NCI-H460 (cell line): ENCODE measurements around the gene CXorf66. TPM values are rescaled to one million over a fixed set of nuclear protein-coding genes. Genes with fewer than 3 reads are reported as not detected.
A peak's percentile ranks its signal among the peaks of the same experiment; 100 is the strongest.
"Not testable (repeated sequence)": the region's sequence is repeated elsewhere in the genome, so short reads cannot be mapped to it uniquely, and the experiment has no call there.

Experiments used
- DNase-seq: peaks from one replicate; pipeline ENCODE4 v3.0.0-alpha.2; 2016; ENCODE audit warnings: low read depth; ENCODE audit errors: extremely low read depth
- polyA plus RNA-seq: library from polyadenylated mRNA; depleted of rRNA; stranded (reverse); fragments of >200 nt; gene quantifications from 2 replicates; pipeline ENCODE4 v1.2.3, GENCODE V29; 2014; cell fraction: nucleus; rRNA removed
- total RNA-seq: library from RNA; depleted of rRNA; stranded (reverse); fragments of >200 nt; shearing (Covaris generic); gene quantifications from 2 replicates; pipeline ENCODE4 v1.2.3, GENCODE V29; 2014; rRNA removed

Gene CXorf66
- total RNA-seq: not detected in 2 replicates
- not detected in 2 replicates for polyA plus RNA-seq

GRCh38 chrX:139965421-139965820, at the start of gene CXorf66:
Gene CXorf66, minus strand, starts transcription at chrX:139965521. Its CDS starts 25 bp downstream, at chrX:139965496.
- no peak for DNase-seq

GRCh38 chrX:139982856-139983255, 17.5 kb upstream of the CXorf66 start:
- DNase-seq: no peak

- no peak for DNase-seq
Observed at GRCh38 chrX:139974471-139974870, 9.2 kb upstream of the CXorf66 start.

GRCh38 chrX:139972629-139973624, 7.6 kb upstream of the CXorf66 start:
- no peak for DNase-seq

GRCh38 chrX:139972113-139972512, 6.8 kb upstream of the CXorf66 start:
- no peak for DNase-seq

GRCh38 chrX:139971394-139971749, 6.1 kb upstream of the CXorf66 start:
- DNase-seq: no peak

- DNase-seq: no peak
Observed at GRCh38 chrX:139969286-139969685, 4.0 kb upstream of the CXorf66 start.

GRCh38 chrX:139967750-139968149, 2.4 kb upstream of the CXorf66 start:
- no peak for DNase-seq

- DNase-seq: no peak
Observed at GRCh38 chrX:139967300-139967699, 2.0 kb upstream of the CXorf66 start.

- not testable (repeated sequence) for DNase-seq
Observed at GRCh38 chrX:139966159-139966558, 838 bp upstream of the CXorf66 start.

- not testable (repeated sequence) for DNase-seq
Observed at GRCh38 chrX:139961091-139961490, 4.2 kb downstream of the CXorf66 start.

- no peak for DNase-seq
Observed at GRCh38 chrX:139949703-139950102, 15.6 kb downstream of the CXorf66 start.

GRCh38 chrX:139945075-139945474, 20.2 kb downstream of the CXorf66 start:
- DNase-seq: no peak

GRCh38 chrX:139936259-139936658, 29.1 kb downstream of the CXorf66 start:
- no peak for DNase-seq

GRCh38 chrX:139933904-139934303, 31.4 kb downstream of the CXorf66 start:
- DNase-seq: no peak

- DNase-seq: peak; percentile 88
Observed at GRCh38 chrX:139932901-139933796, 32.2 kb downstream of the CXorf66 start, which contains the start of gene ATP11C. Gene ATP11C, minus strand, starts transcription at chrX:139933053. Its CDS starts 1,011 bp downstream, at chrX:139932042.

- DNase-seq: peak; percentile 12
Observed at GRCh38 chrX:139932073-139932900, 33.0 kb downstream of the CXorf66 start.

- no peak for DNase-seq
Observed at GRCh38 chrX:139931646-139932072, 33.7 kb downstream of the CXorf66 start.

GRCh38 chrX:139930916-139931645, 34.2 kb downstream of the CXorf66 start:
- no peak for DNase-seq
